KMS-11 (cell line): Measurements from ENCODE around the gene CNTNAP5.

ENCODE experiments used
- H2AFZ ChIP-seq: fragments of 200-600 bp; sonication (generic); 2 replicates; pipeline ENCODE4 v1.6.1; 2016; ENCODE audit warnings: antibody characterized with exemption, mixed run types, low read depth
- H3K27ac ChIP-seq: fragments of 200-600 bp; sonication (generic); 2 replicates; pipeline ENCODE4 v1.6.1; 2016; ENCODE audit warnings: mild to moderate bottlenecking, mixed run types
- H3K27me3 ChIP-seq: fragments of 200-600 bp; sonication (generic); 2 replicates; pipeline ENCODE4 v1.6.1; 2017; ENCODE audit warnings: mild to moderate bottlenecking, low read depth, mixed run types, moderate library complexity; ENCODE audit not compliant: insufficient read depth
- H3K36me3 ChIP-seq: fragments of 200-600 bp; sonication (generic); 2 replicates; pipeline ENCODE4 v1.6.1; 2017; ENCODE audit warnings: mild to moderate bottlenecking, mixed run types; ENCODE audit not compliant: insufficient read depth
- H3K4me1 ChIP-seq: fragments of 200-600 bp; sonication (generic); 2 replicates; pipeline ENCODE4 v1.6.1; 2016; ENCODE audit warnings: mild to moderate bottlenecking, low read depth, mixed run types; ENCODE audit not compliant: poor library complexity, severe bottlenecking
- H3K4me2 ChIP-seq: fragments of 200-600 bp; sonication (generic); 2 replicates; pipeline ENCODE4 v1.7.0; 2016; ENCODE audit warnings: mild to moderate bottlenecking, mixed run types
- H3K4me3 ChIP-seq: fragments of 200-600 bp; sonication (generic); IDR thresholded peaks from 2 replicates; pipeline ENCODE4 v1.6.1; 2017; ENCODE audit warnings: low read depth, low read length, mixed read lengths; ENCODE audit not compliant: insufficient read depth
- H3K79me2 ChIP-seq: fragments of 200-600 bp; sonication (generic); 2 replicates; pipeline ENCODE4 v1.6.1; 2016; ENCODE audit warnings: low read depth, mixed run types; ENCODE audit not compliant: insufficient read depth
- H3K9ac ChIP-seq: fragments of 200-600 bp; sonication (generic); 2 replicates; pipeline ENCODE4 v1.6.1; 2016; ENCODE audit warnings: mild to moderate bottlenecking, mixed run types
- H4K20me1 ChIP-seq: fragments of 200-600 bp; sonication (generic); 2 replicates; pipeline ENCODE4 v1.6.1; 2016; ENCODE audit warnings: mild to moderate bottlenecking, mixed run types; ENCODE audit not compliant: insufficient read depth
- CTCF ChIP-seq: fragments of 200-600 bp; sonication (generic); conservative IDR thresholded peaks from 2 replicates; pipeline ENCODE4 v1.6.1; 2017; ENCODE audit warnings: low read depth, mild to moderate bottlenecking, antibody characterized with exemption, low read length, moderate library complexity, mixed read lengths

Gene CNTNAP5

GRCh38 chr2:124604940-124605339 is 579.9 kb downstream of the CNTNAP5 start:
- no peak overlapping the region for H3K9ac ChIP-seq
- no peaks in the 10 kb centered on the region for H3K79me2 ChIP-seq
- H3K36me3 ChIP-seq: no peaks in the 10 kb centered on the region
- TF ChIP-seq CTCF: no peak
- H4K20me1 ChIP-seq: no peaks in the 10 kb centered on the region
- no peak overlapping the region for H3K27ac ChIP-seq
- H3K4me1 ChIP-seq: no peaks in the 10 kb centered on the region
- H3K27me3 ChIP-seq: no peaks in the 10 kb centered on the region
- no peak overlapping the region for H2AFZ ChIP-seq
- no peak overlapping the region for H3K4me3 ChIP-seq
- H3K4me2 ChIP-seq: no peak overlapping the region

- no peaks in the 10 kb centered on the region for H3K36me3 ChIP-seq
- H4K20me1 ChIP-seq: no peaks in the 10 kb centered on the region
- no peak overlapping the region for H3K4me2 ChIP-seq
These were observed 582.6 kb downstream of the CNTNAP5 start for GRCh38 chr2:124607679-124608078.

DNA sequence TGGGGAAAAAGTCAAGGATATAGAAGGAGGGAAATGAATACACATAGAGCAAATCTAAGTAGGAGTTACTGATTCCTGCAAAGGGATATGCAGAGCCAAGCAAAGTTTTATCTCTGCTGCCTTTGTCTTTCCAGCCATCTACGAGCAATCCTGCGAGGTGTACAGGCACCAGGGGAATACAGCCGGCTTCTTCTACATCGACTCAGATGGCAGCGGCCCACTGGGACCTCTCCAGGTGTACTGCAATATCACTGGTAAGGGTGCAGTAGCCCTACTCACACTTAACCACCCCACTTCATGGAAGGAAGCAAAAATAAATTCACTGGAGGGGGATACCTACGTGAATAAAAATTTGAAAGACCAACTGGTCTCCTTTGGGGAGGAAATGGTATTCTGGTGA is 584.6 kb downstream of the CNTNAP5 start:
- no peak overlapping the region for H3K4me3 ChIP-seq
- H3K27me3 ChIP-seq: no peaks in the 10 kb centered on the region
- H3K9ac ChIP-seq: no peak overlapping the region
- no peak for TF ChIP-seq CTCF
- no peaks in the 10 kb centered on the region for H3K4me1 ChIP-seq
- H3K4me2 ChIP-seq: no peak overlapping the region
- H2AFZ ChIP-seq: no peak overlapping the region
- no peaks in the 10 kb centered on the region for H3K79me2 ChIP-seq
- H3K36me3 ChIP-seq: no peaks in the 10 kb centered on the region
- no peaks in the 10 kb centered on the region for H4K20me1 ChIP-seq
- no peak overlapping the region for H3K27ac ChIP-seq

More at GRCh38 chr2:124607679-124608078, 582.6 kb downstream of the CNTNAP5 start:
- Histone ChIP-seq H3K9ac (no peak overlapping the region), H3K4me1 (no peaks in the 10 kb centered on the region), H3K27me3 (no peaks in the 10 kb centered on the region), H2AFZ (no peak overlapping the region), H3K79me2 (no peaks in the 10 kb centered on the region), H3K27ac (no peak overlapping the region), H3K4me3 (no peak overlapping the region)
- TF ChIP-seq CTCF: no peak

GRCh38 chr2:124610141-124610540 is 585.1 kb downstream of the CNTNAP5 start:
- Histone ChIP-seq H3K79me2 (no peaks in the 10 kb centered on the region), H3K4me3 (no peak overlapping the region), H3K9ac (no peak overlapping the region), H3K4me2 (no peak overlapping the region), H2AFZ (no peak overlapping the region), H4K20me1 (no peaks in the 10 kb centered on the region), H3K4me1 (no peaks in the 10 kb centered on the region), H3K36me3 (no peaks in the 10 kb centered on the region), H3K27me3 (no peaks in the 10 kb centered on the region), H3K27ac (no peak overlapping the region)
- no peak for TF ChIP-seq CTCF
